ENCODE data around the gene OR51B4. TPM values are rescaled to one million over a fixed set of nuclear protein-coding genes. Genes with fewer than 3 reads are reported as not detected.
"Not testable (repeated sequence)": the region's sequence is repeated elsewhere in the genome, so short reads cannot be mapped to it uniquely, and the experiment has no call there.

The OR51B4 gene
- total RNA-seq, 1 experiment from 2014 or later, result not detected

GRCh38 chr11:5279471-5280090 is 22.2 kb downstream of the OR51B4 start:
- in situ Hi-C loops (cut with HindIII; ENCODE audit: low sequenced_read_pairs), result no loop called here
- DNase-seq (ENCODE audit: low spot score), result no peak

GRCh38 chr11:5277807-5278382 is 23.9 kb downstream of the OR51B4 start:
- in situ Hi-C loops (cut with HindIII; ENCODE audit: low sequenced_read_pairs), result no loop called here
- DNase-seq (ENCODE audit: low spot score), result no peak

- DNase-seq (ENCODE audit: low spot score), result no peak
- in situ Hi-C loops (cut with HindIII; ENCODE audit: low sequenced_read_pairs), result no loop called here
Measured at GRCh38 chr11:5276697-5277096, 25.0 kb downstream of the OR51B4 start.

- no peak for DNase-seq (ENCODE audit: low spot score)
- in situ Hi-C loops (cut with HindIII; ENCODE audit: low sequenced_read_pairs), result no loop called here
Measured at GRCh38 chr11:5275369-5276110, 26.2 kb downstream of the OR51B4 start.

- DNase-seq (ENCODE audit: low spot score), result no peak
- in situ Hi-C loops (cut with HindIII; ENCODE audit: low sequenced_read_pairs), result no loop called here
Measured at GRCh38 chr11:5274395-5274794, 27.4 kb downstream of the OR51B4 start.

- in situ Hi-C loops (cut with HindIII; ENCODE audit: low sequenced_read_pairs), result no loop called here
- no peak for DNase-seq (ENCODE audit: low spot score)
Measured at GRCh38 chr11:5272395-5273017, 29.2 kb downstream of the OR51B4 start.

- in situ Hi-C loops (cut with HindIII; ENCODE audit: low sequenced_read_pairs), result no loop called here
- DNase-seq (ENCODE audit: low spot score), result no peak
Measured at GRCh38 chr11:5269715-5270147, 32.0 kb downstream of the OR51B4 start, which contains the start of gene HBE1. TSS of gene HBE1 (minus strand) at chr11:5269945. CDS start at chr11:5269890, 55 bp downstream.

GRCh38 chr11:5267033-5267563 is 34.6 kb downstream of the OR51B4 start:
- DNase-seq (ENCODE audit: low spot score), result no peak
- in situ Hi-C loops (cut with HindIII; ENCODE audit: low sequenced_read_pairs), result no loop called here

- DNase-seq (ENCODE audit: low spot score), result no peak
- in situ Hi-C loops (cut with HindIII; ENCODE audit: low sequenced_read_pairs), result no loop called here
Measured at GRCh38 chr11:5266609-5267008, 35.1 kb downstream of the OR51B4 start.

- in situ Hi-C loops (cut with HindIII; ENCODE audit: low sequenced_read_pairs), result no loop called here
- DNase-seq (ENCODE audit: low spot score), result no peak
Measured at GRCh38 chr11:5265832-5266231, 35.9 kb downstream of the OR51B4 start.

- DNase-seq (ENCODE audit: low spot score), result no peak
- in situ Hi-C loops (cut with HindIII; ENCODE audit: low sequenced_read_pairs), result no loop called here
Measured at GRCh38 chr11:5258543-5259262, 43.0 kb downstream of the OR51B4 start.

- no peak for DNase-seq (ENCODE audit: low spot score)
- in situ Hi-C loops (cut with HindIII; ENCODE audit: low sequenced_read_pairs), result no loop called here
Measured at GRCh38 chr11:5257296-5257695, 44.5 kb downstream of the OR51B4 start.

- in situ Hi-C loops (cut with HindIII; ENCODE audit: low sequenced_read_pairs); DNase-seq (ENCODE audit: low spot score): not testable (repeated sequence)
Measured at GRCh38 chr11:5254646-5255413, 46.9 kb downstream of the OR51B4 start, which contains the start of gene HBG2. TSS of gene HBG2 (minus strand) at chr11:5254781. CDS start at chr11:5254728, 53 bp downstream.

- DNase-seq (ENCODE audit: low spot score); in situ Hi-C loops (cut with HindIII; ENCODE audit: low sequenced_read_pairs): not testable (repeated sequence)
Measured at GRCh38 chr11:5254023-5254422, 47.7 kb downstream of the OR51B4 start.

GRCh38 chr11:5253440-5253839 is 48.3 kb downstream of the OR51B4 start:
- in situ Hi-C loops (cut with HindIII; ENCODE audit: low sequenced_read_pairs); DNase-seq (ENCODE audit: low spot score): not testable (repeated sequence)

GRCh38 chr11:5252919-5253265 is 48.9 kb downstream of the OR51B4 start:
- no peak for DNase-seq (ENCODE audit: low spot score)
- in situ Hi-C loops (cut with HindIII; ENCODE audit: low sequenced_read_pairs), result no loop called here

- no peak for DNase-seq (ENCODE audit: low spot score)
- in situ Hi-C loops (cut with HindIII; ENCODE audit: low sequenced_read_pairs), result no loop called here
Measured at GRCh38 chr11:5252192-5252918, 49.4 kb downstream of the OR51B4 start.

- in situ Hi-C loops (cut with HindIII; ENCODE audit: low sequenced_read_pairs), result no loop called here
- no peak for DNase-seq (ENCODE audit: low spot score)
Measured at GRCh38 chr11:5251746-5252145, 50.0 kb downstream of the OR51B4 start.

Measured in G401 (cell line).